Measurements from ENCODE around the gene VSX2. TPM values are rescaled to one million over a fixed set of nuclear protein-coding genes. Genes with fewer than 3 reads are reported as not detected.

VSX2 gene
- total and polyA plus RNA-seq, 8 donors, result not detected

DNA sequence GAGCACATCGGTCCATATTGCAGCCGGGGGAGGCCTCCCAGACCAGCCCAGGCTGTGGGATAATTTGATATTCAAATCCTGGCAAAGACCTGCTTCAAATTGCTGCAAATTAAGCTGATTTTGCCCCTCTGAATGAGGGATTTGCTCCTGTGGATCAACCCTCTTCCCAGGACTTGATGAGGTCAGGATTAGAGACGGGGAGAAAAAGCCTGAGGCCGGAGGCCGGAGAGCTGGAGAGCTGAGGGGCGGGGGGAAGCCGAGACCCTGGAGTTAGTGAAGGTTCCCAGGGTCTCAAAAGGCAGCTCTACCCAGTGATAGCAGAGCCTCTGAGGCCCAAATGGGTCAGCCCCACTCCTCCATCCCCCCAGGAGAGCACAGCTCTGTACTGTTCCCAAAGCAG lies 17.5 kb upstream of the VSX2 start:
- H3K4me3 ChIP-seq, result no peak overlapping the region
- no peaks in the 10 kb centered on the region for H3K36me3 ChIP-seq
- DNase-seq (no peak), FAIRE-seq (no peak), ATAC-seq (no peak)
- H3K9me3 ChIP-seq, result no peaks in the 10 kb centered on the region
- H3K27ac ChIP-seq, result no peak overlapping the region
- H3K4me1 ChIP-seq, result no peaks in the 10 kb centered on the region
- TF ChIP-seq, protein P1, sequence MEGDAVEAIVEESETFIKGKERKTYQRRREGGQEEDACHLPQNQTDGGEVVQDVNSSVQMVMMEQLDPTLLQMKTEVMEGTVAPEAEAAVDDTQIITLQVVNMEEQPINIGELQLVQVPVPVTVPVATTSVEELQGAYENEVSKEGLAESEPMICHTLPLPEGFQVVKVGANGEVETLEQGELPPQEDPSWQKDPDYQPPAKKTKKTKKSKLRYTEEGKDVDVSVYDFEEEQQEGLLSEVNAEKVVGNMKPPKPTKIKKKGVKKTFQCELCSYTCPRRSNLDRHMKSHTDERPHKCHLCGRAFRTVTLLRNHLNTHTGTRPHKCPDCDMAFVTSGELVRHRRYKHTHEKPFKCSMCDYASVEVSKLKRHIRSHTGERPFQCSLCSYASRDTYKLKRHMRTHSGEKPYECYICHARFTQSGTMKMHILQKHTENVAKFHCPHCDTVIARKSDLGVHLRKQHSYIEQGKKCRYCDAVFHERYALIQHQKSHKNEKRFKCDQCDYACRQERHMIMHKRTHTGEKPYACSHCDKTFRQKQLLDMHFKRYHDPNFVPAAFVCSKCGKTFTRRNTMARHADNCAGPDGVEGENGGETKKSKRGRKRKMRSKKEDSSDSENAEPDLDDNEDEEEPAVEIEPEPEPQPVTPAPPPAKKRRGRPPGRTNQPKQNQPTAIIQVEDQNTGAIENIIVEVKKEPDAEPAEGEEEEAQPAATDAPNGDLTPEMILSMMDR (IDR thresholded peaks at IDR 0.05), result no peak
- H3K27me3 ChIP-seq, result no peaks in the 10 kb centered on the region
- intact Hi-C loops (cut with DNase I), result no loop called here
- WGBS, 2 donors, result 92 to 95% methylated on average over 7 of the region's 7 CpGs

- TF ChIP-seq, protein P1 (IDR thresholded peaks at IDR 0.05), result no peak
- Histone ChIP-seq H3K4me1 (no peaks in the 10 kb centered on the region), H3K36me3 (no peaks in the 10 kb centered on the region), H3K27ac (no peak overlapping the region), H3K9me3 (no peaks in the 10 kb centered on the region), H3K4me3 (no peak overlapping the region), H3K27me3 (no peaks in the 10 kb centered on the region)
- 70 to 83% methylated on average over 6 of the region's 6 CpGs for WGBS, 2 donors
- intact Hi-C loops (cut with DNase I), result no loop called here
- ATAC-seq (no peak), DNase-seq (no peak), FAIRE-seq (no peak)
Observed at GRCh38 chr14:74223016-74223415, 16.2 kb upstream of the VSX2 start.

GRCh38 chr14:74231784-74232183 lies 7.5 kb upstream of the VSX2 start:
- FAIRE-seq, result no peak
- DNase-seq, result no peak

GRCh38 chr14:74235017-74235416 lies 4.2 kb upstream of the VSX2 start:
- no peak for FAIRE-seq
- H3K27me3 ChIP-seq, result peaks cover 0 to 10% (median 1%) of the 10 kb centered on the region in 4 donors
- peaks cover 0 to 2% (median 0%) of the 10 kb centered on the region in 3 donors for H3K4me1 ChIP-seq
- ATAC-seq, result no peak
- WGBS, 2 donors, result 54 to 61% methylated on average over 4 of the region's 4 CpGs
- no peaks in the 10 kb centered on the region for H3K36me3 ChIP-seq
- no peak overlapping the region for H3K27ac ChIP-seq
- H3K4me3 ChIP-seq, result no peak overlapping the region
- TF ChIP-seq, protein P1 (IDR thresholded peaks at IDR 0.05), result no peak
- DNase-seq, result no peak
- H3K9me3 ChIP-seq, result no peaks in the 10 kb centered on the region
- intact Hi-C loops (cut with DNase I), result no loop called here

More at GRCh38 chr14:74231784-74232183, 7.5 kb upstream of the VSX2 start:
- ATAC-seq, result no peak
- intact Hi-C loops (cut with DNase I), result no loop called here
- H3K9me3 ChIP-seq, result no peaks in the 10 kb centered on the region
- no peaks in the 10 kb centered on the region for H3K4me1 ChIP-seq
- no peaks in the 10 kb centered on the region for H3K36me3 ChIP-seq
- H3K27me3 ChIP-seq, result peaks cover 0 to 2% (median 0%) of the 10 kb centered on the region in 4 donors
- no peak overlapping the region for H3K27ac ChIP-seq
- WGBS, 2 donors, result 81 to 84% methylated on average over 8 of the region's 8 CpGs
- TF ChIP-seq, protein P1 (IDR thresholded peaks at IDR 0.05), result no peak
- no peak overlapping the region for H3K4me3 ChIP-seq

- no peak overlapping the region for H3K27ac ChIP-seq
- H3K27me3 ChIP-seq, result peaks cover 0 to 32% (median 6%) of the 10 kb centered on the region in 4 donors
- H3K9me3 ChIP-seq, result no peaks in the 10 kb centered on the region
- H3K4me1 ChIP-seq, result peaks cover 10 to 16% (median 15%) of the 10 kb centered on the region in 3 donors
- DNase-seq (no peak), ATAC-seq (no peak), FAIRE-seq (no peak)
- intact Hi-C loops (cut with DNase I), result no loop called here
- H3K4me3 ChIP-seq, result no peak overlapping the region
- no peaks in the 10 kb centered on the region for H3K36me3 ChIP-seq
- TF ChIP-seq, protein P1 (IDR thresholded peaks at IDR 0.05), result no peak
- WGBS, 2 donors, result 76 to 81% methylated on average over 4 of the region's 4 CpGs
Observed at GRCh38 chr14:74237441-74237840, 1.8 kb upstream of the VSX2 start.

All from pancreas (tissue), 10 donors.